NCI-H1417 treated with DMSO at 0.1 percent for 48 hours (cell line): Measurements from ENCODE around the gene TSC22D4.

Source experiments
- DNase-seq: peaks from one replicate; lab custom pipeline; 2025; lab: John Stamatoyannopoulos, UW

Gene TSC22D4

DNA sequence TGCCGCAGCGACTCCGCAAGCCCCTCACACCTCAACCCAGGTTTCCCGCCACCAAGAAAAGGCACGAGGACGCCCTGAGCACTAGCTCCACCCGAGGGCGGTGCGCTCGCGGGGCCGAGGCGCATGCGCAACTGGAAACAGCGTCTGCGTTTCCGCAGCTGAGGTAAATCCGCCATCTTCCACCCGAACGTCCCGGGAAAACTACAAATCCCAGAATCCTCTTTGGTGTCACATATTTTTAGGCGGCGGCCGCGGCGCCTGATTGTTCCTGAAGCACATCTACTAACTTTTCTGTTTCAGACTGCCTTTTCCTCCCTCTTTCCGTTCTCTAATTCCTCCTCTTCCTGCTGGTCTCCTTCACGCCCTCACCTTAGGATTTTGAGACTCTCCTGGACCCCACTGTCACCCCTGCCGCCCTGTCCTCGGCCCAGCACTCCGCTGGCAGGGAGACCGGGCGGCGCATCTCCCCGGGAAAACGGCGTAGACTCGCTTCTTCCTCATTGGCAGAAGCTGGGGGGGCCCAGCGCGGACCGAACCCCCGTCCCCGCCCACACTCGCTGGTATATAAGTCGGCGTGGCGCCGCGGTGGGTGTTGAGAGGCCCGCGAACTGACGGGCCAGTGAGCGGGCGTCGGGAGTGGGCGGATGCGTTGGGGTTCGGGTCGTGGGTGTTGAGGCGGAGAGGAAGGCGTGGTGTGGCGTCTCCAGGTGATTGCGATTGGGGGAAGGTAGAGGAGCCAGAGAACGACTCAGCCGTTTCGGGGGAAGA lies 50.6 kb downstream of the TSC22D4 start, which contains the start of gene ZCWPW1:
TSS of gene ZCWPW1 (minus strand) at position 505 of the 768 bp plus-strand sequence. CDS start 8,054 bp downstream, outside the sequence.
- peak; percentile 93 for DNase-seq

- DNase-seq = no peak
Measured at GRCh38 chr7:100427762-100428198, 51.2 kb downstream of the TSC22D4 start.

DNA sequence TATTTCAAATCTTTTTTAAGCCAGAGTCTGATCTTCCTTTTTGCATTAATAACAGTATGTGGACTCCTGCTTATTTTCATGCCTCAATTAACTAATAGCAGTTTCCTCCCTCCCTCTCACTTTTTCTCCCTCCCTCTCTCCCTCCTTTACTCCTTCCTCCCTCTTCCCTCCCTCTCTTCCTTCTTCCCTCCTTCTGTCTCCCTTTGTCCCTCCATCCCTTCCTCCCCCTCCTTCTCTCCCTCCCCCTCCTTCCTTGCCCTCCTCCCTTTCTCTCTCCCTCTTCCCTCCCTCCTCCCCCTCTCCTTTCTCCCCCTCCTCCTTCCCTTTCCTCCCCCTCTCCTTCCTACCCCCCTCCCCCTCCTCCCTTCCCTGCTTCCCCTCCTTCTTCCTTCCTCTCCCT lies 52.5 kb downstream of the TSC22D4 start:
- no peak for DNase-seq

DNA sequence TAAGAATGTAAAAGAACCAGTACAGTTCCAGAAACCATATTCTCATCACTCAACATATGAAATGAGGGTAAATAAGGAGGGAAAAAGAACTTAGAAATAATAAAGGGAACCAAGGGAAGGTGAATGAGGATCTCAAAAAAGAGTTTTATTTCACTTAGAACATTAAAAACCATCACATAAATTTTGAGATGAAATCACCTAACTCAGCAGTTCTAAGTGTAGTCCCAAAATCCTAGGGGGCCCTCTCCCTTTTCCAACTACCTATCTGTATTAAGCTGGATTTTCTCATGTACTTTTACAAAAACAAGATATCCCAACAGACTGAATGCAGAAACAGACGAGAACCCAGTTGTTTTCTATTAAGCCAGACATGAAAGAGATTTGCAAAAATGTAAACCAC lies 53.7 kb downstream of the TSC22D4 start:
- no peak for DNase-seq

DNA sequence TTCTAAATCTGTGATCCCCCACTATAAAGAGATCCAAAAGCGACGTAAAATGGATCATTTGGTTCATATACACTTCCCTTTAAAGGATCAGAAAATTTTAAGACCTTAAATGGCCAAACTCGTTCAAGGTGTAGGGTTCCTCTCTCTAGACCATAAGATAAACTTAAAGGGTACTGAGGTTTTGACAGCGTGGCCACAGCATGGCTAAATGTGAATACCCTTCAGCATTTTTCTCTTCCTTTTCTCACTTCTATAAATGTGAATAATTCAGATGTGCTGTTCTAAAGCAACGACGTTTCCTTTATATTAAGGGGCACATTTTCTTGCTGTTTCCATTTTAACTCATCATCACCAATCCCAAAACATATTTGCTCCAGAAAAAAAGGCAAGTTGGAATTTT lies 55.7 kb downstream of the TSC22D4 start:
- no peak for DNase-seq

DNA sequence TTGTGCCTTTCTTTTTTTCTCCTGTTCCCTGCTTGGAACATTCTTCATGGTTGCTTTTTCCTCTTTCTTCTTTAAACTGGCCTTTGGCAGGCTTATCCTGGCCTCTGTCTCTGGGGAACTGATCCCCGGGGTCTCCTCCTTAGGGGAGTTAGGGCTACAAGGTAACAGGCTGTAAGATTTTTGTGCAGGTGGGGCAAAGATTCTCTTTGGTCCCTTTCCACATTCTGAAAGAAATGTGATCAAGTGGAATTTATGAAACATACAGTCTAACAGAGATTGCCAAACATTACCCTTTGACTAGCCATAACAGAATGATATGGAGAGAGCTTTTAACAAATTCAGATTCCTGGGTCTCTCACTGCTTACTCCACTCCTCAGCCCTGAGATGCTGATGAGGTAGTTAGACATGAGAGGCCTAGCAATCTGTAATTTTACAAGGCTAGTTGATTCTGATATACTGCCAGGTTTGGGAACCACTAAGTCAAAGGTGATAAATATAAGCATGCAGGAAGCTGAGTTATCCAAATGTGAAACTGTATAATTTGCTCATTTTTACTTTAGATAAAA lies 59.3 kb downstream of the TSC22D4 start:
- DNase-seq = no peak

DNA sequence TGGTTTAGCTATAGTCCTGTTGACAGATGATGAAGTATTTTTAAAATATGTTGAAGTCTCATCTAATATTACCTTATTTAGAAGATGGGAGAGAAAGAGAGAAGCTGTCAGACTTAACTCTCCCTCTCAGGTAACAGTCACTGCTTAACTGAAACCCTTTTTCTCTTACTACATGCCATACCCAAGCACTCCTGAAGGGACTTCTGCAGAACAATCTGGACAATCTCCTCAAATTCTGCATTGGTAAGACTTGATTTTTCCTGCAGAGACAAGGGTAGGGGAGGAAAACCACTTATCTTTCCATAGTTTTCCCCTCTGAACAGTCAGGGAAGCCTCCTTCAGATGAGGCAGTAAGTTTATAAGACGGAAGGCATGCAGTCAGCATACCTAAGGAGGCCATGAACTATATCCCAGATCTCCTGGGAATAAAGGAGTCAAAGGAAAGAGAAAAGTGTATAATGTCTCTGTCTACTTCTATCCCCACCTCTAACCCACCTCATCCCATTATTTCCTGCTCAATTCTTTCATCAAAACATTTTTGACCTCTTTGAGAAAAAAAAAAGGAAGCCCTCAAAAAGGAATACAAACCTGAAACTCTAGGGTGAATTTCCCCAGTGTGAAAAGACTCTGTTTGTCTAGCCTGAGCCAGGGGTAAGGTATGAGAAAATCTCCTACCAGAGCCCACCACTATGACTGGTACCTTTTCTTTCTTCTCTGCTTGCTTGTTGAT lies 59.9 kb downstream of the TSC22D4 start:
- DNase-seq = no peak
